Measurements from ENCODE around the gene SPR.
A peak's percentile ranks its signal among the peaks of the same experiment; 100 is the strongest.

The SPR gene

DNA sequence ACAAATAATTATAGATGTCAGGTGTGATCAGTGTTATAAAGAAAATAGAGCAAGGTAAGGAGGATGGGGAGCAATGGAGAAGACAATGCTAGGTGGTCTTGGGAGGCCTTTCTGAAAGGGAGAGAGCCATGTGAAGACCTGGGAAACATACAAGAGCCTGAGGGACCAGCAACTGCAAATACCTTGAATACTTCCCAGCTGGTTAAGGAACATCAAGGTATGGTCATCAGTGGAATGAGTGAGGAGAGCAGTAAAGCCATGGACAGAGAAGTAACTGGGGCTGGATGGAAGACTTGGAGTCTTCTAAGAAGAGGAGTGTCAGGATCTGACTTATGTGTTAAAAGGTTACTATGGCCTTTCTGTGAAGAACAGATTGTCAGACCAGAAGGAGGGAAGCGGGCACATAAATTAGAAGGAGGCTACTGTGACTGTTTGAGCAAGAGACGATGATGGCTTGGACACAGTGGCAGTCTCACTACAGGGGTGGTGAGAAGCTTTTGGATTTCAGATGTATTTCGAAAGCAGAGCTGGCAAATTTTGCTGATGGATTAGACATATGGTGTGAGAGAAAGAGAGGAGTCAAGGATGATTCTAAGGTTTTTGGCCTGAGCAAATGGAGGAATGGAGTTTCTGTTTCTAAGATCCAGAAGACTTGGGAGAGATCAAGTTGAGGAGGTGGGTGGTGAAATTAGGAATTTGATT, 38.6 kb upstream of the SPR start:
- POLR2A ChIA-PET = no interaction called here
- no peak for DNase-seq (ENCODE audit: extremely low spot score)
- TF ChIP-seq SP1 (IDR thresholded peaks at IDR 0.05) (no peak), CTBP1 (IDR thresholded peaks at IDR 0.05; ENCODE audit: borderline replicate concordance) (no peak), LEF1 (IDR thresholded peaks at IDR 0.05; ENCODE audit: borderline replicate concordance) (no peak), SUZ12 (IDR thresholded peaks at IDR 0.05) (no peak), L3MBTL2 (conservative IDR thresholded peaks at IDR 0.05) (no peak), ARNT (IDR thresholded peaks at IDR 0.05) (no peak), FOXK2 (IDR thresholded peaks at IDR 0.05) (no peak), ELF4 (IDR thresholded peaks at IDR 0.05) (no peak), BHLHE40 (IDR thresholded peaks at IDR 0.05; ENCODE audit: borderline replicate concordance) (no peak), FOXA1 (IDR thresholded peaks at IDR 0.05) (no peak), FOXM1 (IDR thresholded peaks at IDR 0.05; ENCODE audit: borderline replicate concordance) (no peak), TARDBP (IDR thresholded peaks at IDR 0.05) (no peak), ZNF384 (IDR thresholded peaks at IDR 0.05) (no peak), NFRKB (IDR thresholded peaks at IDR 0.05) (no peak)
- TF ChIP-seq, protein P1, sequence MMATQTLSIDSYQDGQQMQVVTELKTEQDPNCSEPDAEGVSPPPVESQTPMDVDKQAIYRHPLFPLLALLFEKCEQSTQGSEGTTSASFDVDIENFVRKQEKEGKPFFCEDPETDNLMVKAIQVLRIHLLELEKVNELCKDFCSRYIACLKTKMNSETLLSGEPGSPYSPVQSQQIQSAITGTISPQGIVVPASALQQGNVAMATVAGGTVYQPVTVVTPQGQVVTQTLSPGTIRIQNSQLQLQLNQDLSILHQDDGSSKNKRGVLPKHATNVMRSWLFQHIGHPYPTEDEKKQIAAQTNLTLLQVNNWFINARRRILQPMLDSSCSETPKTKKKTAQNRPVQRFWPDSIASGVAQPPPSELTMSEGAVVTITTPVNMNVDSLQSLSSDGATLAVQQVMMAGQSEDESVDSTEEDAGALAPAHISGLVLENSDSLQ (IDR thresholded peaks at IDR 0.05) = no peak
- CTCF ChIA-PET = no interaction called here

DNA sequence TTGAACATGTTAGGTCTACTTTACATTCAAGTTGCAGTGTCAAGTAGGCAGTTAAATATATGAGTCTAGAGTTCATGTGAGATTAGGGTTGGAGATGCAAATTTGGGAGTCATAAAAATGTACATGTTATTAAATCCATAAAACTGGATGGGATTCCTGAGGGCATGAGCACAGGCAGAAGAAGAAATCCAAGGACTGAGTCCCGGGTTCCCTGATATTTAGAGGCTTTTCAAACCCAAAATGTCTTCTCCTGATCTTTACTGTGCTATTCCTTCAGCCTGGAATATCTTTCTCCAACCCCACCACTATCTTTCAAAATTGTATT, 38.1 kb upstream of the SPR start:
- POLR2A ChIA-PET = no interaction called here
- TF ChIP-seq FOXA1 (IDR thresholded peaks at IDR 0.05) (no peak), ELF4 (IDR thresholded peaks at IDR 0.05) (no peak), SP1 (IDR thresholded peaks at IDR 0.05) (no peak), BHLHE40 (IDR thresholded peaks at IDR 0.05; ENCODE audit: borderline replicate concordance) (no peak), HDGF (IDR thresholded peaks at IDR 0.05; ENCODE audit: borderline replicate concordance) (no peak), NFRKB (IDR thresholded peaks at IDR 0.05) (no peak), FOXM1 (IDR thresholded peaks at IDR 0.05; ENCODE audit: borderline replicate concordance) (no peak), ARNT (IDR thresholded peaks at IDR 0.05) (no peak), FOXK2 (IDR thresholded peaks at IDR 0.05) (no peak), CTBP1 (IDR thresholded peaks at IDR 0.05; ENCODE audit: borderline replicate concordance) (no peak)
- DNase-seq (ENCODE audit: extremely low spot score) = no peak
- CTCF ChIA-PET = interaction anchor here (1.4 kb wide), 1 partner anchor 14 kb away, joined by 3 read pairs; no protein-coding TSS in a partner anchor

DNA sequence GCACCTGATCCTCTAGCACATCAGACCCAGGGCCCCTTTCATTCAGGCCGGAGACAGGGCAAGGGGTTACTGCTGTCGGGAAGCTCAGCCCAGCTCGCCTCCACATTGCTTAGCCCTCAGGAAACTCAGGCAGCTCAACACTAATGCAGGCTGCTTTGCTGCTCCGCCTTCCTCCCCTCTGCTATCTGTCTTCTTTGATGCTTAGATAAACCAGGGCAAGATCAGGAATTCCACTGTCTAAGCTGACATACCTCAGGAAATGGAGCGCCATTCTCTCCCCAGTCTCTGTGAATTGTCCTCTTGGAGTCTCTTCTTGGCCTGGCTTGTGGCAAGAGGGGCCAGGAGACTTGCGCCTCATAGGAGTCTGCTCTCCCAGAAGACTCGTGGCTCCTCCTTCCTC, 35.9 kb upstream of the SPR start:
- no peak for DNase-seq (ENCODE audit: extremely low spot score)
- TF ChIP-seq ARNT (IDR thresholded peaks at IDR 0.05) (no peak), NFRKB (IDR thresholded peaks at IDR 0.05) (no peak), SP1 (IDR thresholded peaks at IDR 0.05) (no peak), L3MBTL2 (conservative IDR thresholded peaks at IDR 0.05) (no peak), ELF4 (IDR thresholded peaks at IDR 0.05) (no peak)
- ChIA-PET POLR2A (no interaction called here), CTCF (no interaction called here)

DNA sequence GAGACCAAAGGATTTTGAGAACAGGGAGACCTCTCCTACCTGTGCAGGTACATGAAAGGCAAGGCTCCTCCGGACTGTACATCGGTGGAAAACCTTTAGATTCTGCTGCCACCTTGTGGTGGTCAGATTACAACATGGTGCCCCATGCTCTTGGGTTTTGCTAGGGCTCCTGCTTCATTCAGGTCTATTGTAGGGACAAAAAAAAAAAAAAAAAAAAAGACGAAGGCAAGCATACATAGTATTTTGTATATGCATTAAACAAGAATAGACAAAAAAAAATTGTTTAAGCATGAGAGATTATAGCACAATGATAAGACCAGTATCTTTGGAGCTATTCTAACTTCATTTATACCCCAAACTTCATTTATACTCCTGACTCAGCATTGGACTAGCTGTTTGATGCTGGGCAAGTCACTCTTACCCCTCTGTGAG, 27.4 kb upstream of the SPR start:
- no peak for TF ChIP-seq FOXK2 (IDR thresholded peaks at IDR 0.05)
- TF ChIP-seq CTBP1 (IDR thresholded peaks at IDR 0.05; ENCODE audit: borderline replicate concordance) = no peak
- peak; percentile 82 for TF ChIP-seq ZNF384 (IDR thresholded peaks at IDR 0.05)
- ChIA-PET POLR2A (no interaction called here), CTCF (interaction anchor here (0.6 to 1.4 kb wide), 7 partner anchors 36 to 1633 kb away, joined by 3 to 9 read pairs (median 3); partner anchors contain the start of gene PAIP2B)
- peak; percentile 61 for DNase-seq (ENCODE audit: extremely low spot score)

DNA sequence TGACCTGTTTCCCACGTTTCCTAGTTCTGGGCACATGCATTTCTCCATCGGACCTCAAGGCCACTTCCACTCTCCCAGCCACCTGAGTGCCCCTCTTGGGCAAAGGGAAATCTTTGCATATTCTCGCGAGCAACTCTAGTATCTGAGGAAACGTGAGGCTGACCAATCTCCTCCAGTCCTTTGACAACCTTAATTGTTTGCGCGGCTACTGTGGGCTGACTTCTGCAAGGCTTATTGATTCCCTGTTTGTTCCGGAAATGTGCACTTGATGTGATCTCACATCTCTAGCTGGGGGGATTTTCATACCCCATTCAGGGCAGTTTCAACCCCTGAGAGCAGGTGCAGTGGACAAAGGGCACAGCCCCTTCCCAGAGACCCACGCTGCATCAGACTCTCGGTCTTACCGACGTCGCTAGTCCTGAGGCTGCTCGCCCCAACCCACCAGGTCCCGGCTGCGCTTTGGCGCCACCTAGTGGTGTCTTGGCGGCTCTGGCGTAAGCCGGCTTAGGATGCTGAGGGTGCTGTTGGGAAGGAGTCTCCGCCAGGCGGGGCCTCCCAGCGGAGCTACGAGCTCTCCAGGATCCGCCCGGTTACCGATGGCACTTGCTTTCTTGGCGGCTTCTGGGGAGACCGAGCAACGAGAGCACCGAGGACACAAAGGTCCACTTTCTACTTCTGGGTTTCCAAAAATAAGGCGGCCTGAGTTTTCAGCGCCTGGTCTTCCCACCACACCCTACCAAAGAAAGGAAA, 24.8 kb upstream of the SPR start:
- CTCF ChIA-PET = interaction anchor here (0.6 to 1.6 kb wide), 14 partner anchors 12 to 167 kb away, joined by 3 to 11 read pairs (median 4); partner anchors contain the start of gene SPR
- peak; percentile 95 for DNase-seq (ENCODE audit: extremely low spot score)
- POLR2A ChIA-PET = interaction anchor here (1.0 to 1.3 kb wide), 2 partner anchors 25 to 90 kb away, joined by 4 to 6 read pairs; partner anchors contain the start of gene SPR
- TF ChIP-seq FOXA1 (IDR thresholded peaks at IDR 0.05) = no peak
- TF ChIP-seq SUZ12 (IDR thresholded peaks at IDR 0.05) = no peak
- peak; percentile 61 for TF ChIP-seq L3MBTL2 (conservative IDR thresholded peaks at IDR 0.05)
- TF ChIP-seq FOXK2 (IDR thresholded peaks at IDR 0.05) = no peak
- TF ChIP-seq CTBP1 (IDR thresholded peaks at IDR 0.05; ENCODE audit: borderline replicate concordance) = no peak; the same call in 1 of the 2 replicates

DNA sequence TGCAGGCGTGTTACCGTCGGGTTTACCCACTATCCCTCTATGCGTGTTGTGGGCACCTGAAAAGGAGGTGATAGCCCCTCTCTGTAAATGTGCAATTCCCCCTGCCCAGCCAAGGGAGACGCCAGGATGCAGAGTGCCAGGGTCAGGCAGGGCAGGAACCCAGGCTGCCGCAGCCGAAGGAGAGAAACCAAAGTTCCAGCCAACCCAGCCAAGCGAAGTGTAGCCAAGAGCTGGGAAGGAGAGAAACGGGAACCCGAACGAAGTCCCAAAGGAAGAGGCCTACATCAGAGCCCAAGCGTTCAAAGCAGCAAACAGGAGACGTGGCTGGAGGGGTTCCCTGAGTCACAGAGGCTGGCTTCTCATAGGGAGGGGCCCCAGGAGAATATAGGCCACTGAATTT, 24.2 kb upstream of the SPR start:
- TF ChIP-seq, protein P1 (IDR thresholded peaks at IDR 0.05) = no peak
- TF ChIP-seq FOXA1 (IDR thresholded peaks at IDR 0.05) (no peak), TARDBP (IDR thresholded peaks at IDR 0.05) (no peak), FOXM1 (IDR thresholded peaks at IDR 0.05; ENCODE audit: borderline replicate concordance) (no peak), LEF1 (IDR thresholded peaks at IDR 0.05; ENCODE audit: borderline replicate concordance) (no peak), FOXK2 (IDR thresholded peaks at IDR 0.05) (no peak), ZNF384 (IDR thresholded peaks at IDR 0.05) (no peak), ELF4 (IDR thresholded peaks at IDR 0.05) (no peak), ARNT (IDR thresholded peaks at IDR 0.05) (no peak), SP1 (IDR thresholded peaks at IDR 0.05) (no peak), SUZ12 (IDR thresholded peaks at IDR 0.05) (no peak), NFRKB (IDR thresholded peaks at IDR 0.05) (no peak), BHLHE40 (IDR thresholded peaks at IDR 0.05; ENCODE audit: borderline replicate concordance) (no peak)
- no peak for DNase-seq (ENCODE audit: extremely low spot score)
- ChIA-PET CTCF (interaction anchor here (0.6 to 1.6 kb wide), 13 partner anchors 13 to 168 kb away, joined by 3 to 11 read pairs (median 4); partner anchors contain the start of gene SPR), POLR2A (interaction anchor here (1.0 kb wide), 1 partner anchor 91 kb away, joined by 4 read pairs; no protein-coding TSS in a partner anchor)
